NOMO-1 (cell line): Measurements from ENCODE around the gene SZRD1.
A peak's percentile ranks its signal among the peaks of the same experiment; 100 is the strongest.

ENCODE experiments used
- DNase-seq, 2 experiments: peaks; one replicate each; lab custom pipeline; 2025; ENCODE audit not compliant: unreplicated experiment in 2 of 2; lab: John Stamatoyannopoulos, UW

SZRD1 gene

DNA sequence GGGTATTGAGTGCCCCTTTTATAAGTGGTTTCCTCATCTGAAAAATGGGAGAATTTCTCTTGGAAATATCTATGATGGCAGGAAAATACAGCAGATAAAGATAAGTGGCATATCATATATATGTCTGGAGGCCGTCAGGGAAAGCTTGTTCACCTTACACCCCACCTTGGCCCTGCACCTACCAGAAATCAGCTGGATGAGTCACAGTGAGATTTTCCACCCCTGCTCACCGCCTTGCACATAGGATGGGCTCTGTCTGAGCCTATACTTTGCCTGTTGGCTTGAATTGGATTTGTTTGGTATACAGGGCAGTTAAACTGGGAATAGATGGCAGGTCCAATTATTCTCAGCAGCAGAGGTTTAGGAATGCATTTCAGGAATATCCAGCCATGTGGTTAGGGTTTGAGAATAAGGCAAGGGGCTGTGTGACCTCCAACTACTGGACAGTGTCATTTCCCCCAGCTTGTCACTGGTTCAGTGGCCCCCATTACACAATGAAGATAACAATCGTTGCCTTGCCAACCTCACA, 70.0 kb downstream of the SZRD1 start, which contains the start of gene SPATA21:
SPATA21 (minus strand) TSS at position 479 of the 529 bp plus-strand sequence. CDS start 6,053 bp downstream, outside the sequence.
- no peak for DNase-seq

DNA sequence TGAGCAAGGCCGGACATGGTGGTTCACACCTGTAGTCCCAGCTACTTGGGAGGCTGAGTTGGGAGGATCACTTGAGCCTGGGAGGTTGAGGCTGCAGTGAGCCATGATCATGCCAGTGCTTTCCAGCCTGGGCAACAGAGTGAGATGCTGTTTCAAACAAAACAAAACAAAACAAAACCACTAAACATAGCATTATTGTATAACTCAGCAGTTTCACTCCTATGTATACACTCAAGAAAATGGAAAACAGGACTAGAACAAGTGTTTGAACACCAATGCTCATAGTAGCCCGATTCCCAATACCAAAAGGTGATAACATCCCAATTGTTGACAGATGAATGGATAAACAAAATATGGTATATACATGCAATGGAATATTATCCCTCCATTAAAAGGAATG, 71.5 kb downstream of the SZRD1 start:
- DNase-seq: no peak

- DNase-seq: no peak
These were observed 71.9 kb downstream of the SZRD1 start for GRCh38 chr1:16438924-16439323.

DNA sequence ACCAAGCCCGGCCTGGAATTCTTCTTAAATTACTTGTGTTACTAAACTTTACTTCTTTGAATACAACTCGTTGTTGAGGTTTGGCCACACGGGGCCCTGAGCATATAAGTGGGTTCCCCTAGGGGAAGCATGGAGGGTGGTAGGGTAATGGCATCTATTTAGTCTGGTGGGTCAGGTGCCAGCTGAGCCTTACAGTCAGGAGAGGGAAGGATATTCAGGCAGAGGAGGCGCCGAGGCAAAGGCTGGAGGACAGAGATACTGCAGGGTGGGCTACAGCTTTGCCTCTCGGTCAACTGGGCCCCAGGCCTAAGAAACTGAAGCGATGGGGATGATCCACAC, 73.1 kb downstream of the SZRD1 start:
- DNase-seq: no peak

DNA sequence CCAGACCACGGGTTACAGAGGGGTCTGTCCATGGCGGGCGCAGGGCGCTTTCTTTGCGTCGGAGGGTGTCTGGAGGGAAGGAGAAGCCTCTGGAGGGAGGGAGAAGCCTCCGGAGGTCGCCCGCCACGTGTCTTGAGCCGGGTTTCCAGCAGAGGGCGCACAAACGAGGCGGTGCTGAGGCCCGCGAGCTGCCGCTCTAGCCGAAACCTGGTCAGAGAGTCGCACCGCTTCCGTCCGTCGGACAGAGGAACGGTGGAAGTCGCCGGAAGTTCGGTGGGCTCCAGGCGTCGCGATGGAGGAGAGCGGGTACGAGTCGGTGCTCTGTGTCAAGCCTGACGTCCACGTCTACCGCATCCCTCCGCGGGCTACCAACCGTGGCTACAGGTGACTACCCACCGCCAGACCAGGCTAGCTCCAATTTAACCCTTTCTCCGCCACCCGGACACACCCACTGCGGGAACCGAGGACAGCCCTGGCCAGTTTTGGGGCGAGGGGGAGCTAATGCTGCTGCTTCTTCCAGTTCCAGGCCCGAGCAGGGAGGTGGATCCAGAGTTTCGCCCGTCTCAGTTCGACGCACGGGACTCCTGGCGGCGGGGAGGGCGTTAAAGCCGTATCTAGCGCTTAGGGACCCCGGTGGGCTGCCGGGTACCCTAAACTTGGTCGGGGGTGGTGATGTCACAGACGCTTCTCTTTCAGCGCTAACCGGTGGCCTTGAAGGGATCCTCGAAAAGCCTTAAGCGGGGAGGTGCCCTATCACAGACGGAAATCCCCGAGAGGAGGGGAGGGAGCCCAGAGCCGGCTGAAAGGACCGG, 73.6 kb downstream of the SZRD1 start, which contains the start of gene NECAP2:
NECAP2 (plus strand) TSS at position 255 of the 812 bp plus-strand sequence; CDS start at position 293, 38 bp downstream.
- peak; percentile 95 for DNase-seq

GRCh38 chr1:16441282-16441665, 74.2 kb downstream of the SZRD1 start:
- peak in 1 of 2 experiments; percentile 33 for DNase-seq

DNA sequence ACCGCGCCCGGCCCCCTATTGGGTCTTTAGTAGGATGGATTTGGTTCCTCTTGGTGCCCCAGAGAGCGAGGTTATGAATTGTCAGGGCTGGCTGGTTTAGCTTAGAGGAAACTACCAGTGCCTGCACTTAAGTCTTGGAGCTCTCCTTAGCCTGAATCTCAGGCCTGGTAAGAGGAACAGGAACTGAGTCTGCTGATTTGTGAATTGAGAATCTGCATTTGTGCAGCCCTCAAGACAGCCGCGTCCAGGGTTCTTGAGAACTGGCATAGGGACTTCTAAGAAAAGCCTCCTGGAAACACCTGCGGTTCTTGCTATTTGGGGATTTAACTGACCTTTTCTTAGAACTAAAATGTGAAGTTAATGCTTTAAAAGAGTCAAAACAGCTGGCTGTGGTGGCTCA, 75.2 kb downstream of the SZRD1 start:
- no peak for DNase-seq

DNA sequence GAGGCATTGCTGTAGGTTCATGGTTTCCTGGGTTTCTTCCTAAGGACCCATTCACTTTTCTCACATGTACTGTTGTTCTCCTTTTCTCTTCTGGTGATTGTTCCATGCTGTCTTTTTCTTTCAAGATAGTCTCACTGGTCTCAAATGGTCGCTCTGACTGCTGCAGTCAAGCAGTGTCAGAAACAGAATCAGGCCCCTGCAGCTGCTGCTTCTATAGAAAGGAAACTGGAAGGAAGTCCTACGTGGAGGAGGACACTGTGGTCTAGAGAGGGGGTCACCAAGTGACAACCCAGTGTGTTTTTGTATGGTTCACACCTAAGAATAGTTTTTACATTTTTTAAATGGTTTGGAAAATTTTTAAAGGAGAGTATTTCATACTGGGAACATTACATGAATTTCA, 75.9 kb downstream of the SZRD1 start:
- no peak for DNase-seq

- no peak for DNase-seq
These were observed 77.1 kb downstream of the SZRD1 start for GRCh38 chr1:16443975-16444770.

- no peak for DNase-seq
These were observed 78.0 kb downstream of the SZRD1 start for GRCh38 chr1:16445052-16445451.

DNA sequence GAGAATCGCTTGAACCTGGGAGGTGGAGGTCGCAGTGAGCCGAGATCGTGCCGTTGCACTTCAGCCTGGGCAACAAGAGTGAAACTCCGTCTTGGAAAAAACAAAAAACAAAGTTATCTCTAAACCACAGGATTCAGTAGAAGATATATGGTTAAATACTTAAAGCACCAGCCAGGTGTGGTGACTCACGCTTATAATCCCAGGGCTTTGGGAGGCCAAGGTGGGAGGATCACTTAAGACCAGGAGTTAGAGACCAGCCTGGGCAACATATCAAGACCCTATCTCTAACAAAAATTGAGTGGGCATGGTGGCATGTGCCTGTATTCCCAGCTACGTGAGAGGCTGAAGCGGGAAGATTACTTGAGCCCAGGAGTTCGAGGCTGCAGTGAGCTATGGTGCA, 79.1 kb downstream of the SZRD1 start:
- DNase-seq: no peak

DNA sequence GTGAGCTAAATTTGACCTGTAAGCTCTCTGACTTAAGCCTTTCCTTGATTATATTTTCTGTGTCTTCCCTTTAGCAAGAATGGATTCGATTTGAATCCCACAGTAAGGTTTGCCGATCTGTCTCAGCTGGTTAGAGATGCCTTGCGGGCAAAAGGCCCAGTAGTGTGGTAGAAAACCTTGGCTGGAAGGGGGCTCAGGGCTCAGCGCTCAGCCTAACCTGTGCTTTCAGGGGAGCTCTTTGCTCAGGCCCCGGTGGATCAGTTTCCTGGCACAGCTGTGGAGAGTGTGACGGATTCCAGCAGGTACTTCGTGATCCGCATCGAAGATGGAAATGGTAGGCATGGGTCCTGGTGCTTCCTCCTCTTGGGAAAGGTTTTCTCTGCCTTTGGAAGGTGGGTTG, 80.6 kb downstream of the SZRD1 start:
- DNase-seq: no peak
